Chondrocyte (in vitro differentiated cells): ENCODE data around the gene PDXP. TPM values are rescaled to one million over a fixed set of nuclear protein-coding genes. Genes with fewer than 3 reads are reported as not detected.

Source experiments
- DNase-seq: peaks from one replicate; pipeline ENCODE4 v3.0.0; 2021; ENCODE audit warnings: mixed read lengths, low spot score
- H3K27ac Mint-ChIP-seq: one replicate; pipeline ENCODE4 v1.8.0; 2021; ENCODE audit warnings: mild to moderate bottlenecking, moderate library complexity, mixed read lengths; ENCODE audit not compliant: unreplicated experiment
- H3K27me3 Mint-ChIP-seq: 2 replicates; pipeline ENCODE4 v1.8.0; 2021; ENCODE audit warnings: low read depth, mixed read lengths
- H3K36me3 Mint-ChIP-seq: 2 replicates; pipeline ENCODE4 v1.8.0; 2021; ENCODE audit warnings: low read depth, mixed read lengths
- H3K4me1 Mint-ChIP-seq: 2 replicates; pipeline ENCODE4 v1.8.0; 2021; ENCODE audit warnings: low read depth, mild to moderate bottlenecking, mixed read lengths
- H3K4me3 Mint-ChIP-seq: one replicate; pipeline ENCODE4 v1.8.0; 2021; ENCODE audit warnings: mild to moderate bottlenecking, moderate library complexity, mixed read lengths; ENCODE audit not compliant: unreplicated experiment
- H3K9me3 Mint-ChIP-seq: 2 replicates; pipeline ENCODE4 v1.8.0; 2021; ENCODE audit warnings: low read depth, mixed read lengths
- CTCF ChIP-seq: fragments of 200-600 bp; sonication (generic); IDR thresholded peaks from 2 replicates; pipeline ENCODE4 v1.5.0; 2021; ENCODE audit warnings: antibody characterized with exemption, mild to moderate bottlenecking, moderate library complexity
- total RNA-seq: library from RNA; stranded (reverse); gene quantifications from 3 replicates; pipeline ENCODE4 v1.2.1, GENCODE V29; 2021

Gene PDXP
- total RNA-seq, 1 donor from 2014 or later = 14.8 TPM

GRCh38 chr22:37715760-37716159 lies 57.2 kb downstream of the PDXP start:
- no peak for TF ChIP-seq CTCF
- no peak for DNase-seq
- Mint-ChIP-seq H3K27ac (no peak overlapping the region), H3K27me3 (no peaks in the 10 kb centered on the region), H3K9me3 (no peaks in the 10 kb centered on the region), H3K36me3 (no peaks in the 10 kb centered on the region), H3K4me1 (no peaks in the 10 kb centered on the region), H3K4me3 (no peak overlapping the region)

Other genes starting within 250 kb of the PDXP start
- 0.65 to 1.2 TPM (median 1.1 TPM) in 3 replicates for gene ELFN2, start 231.2 kb upstream of the PDXP start, total RNA-seq
- gene MFNG, start 172.3 kb upstream of the PDXP start, total RNA-seq = 1.1 to 2.1 TPM (median 1.2 TPM) in 3 replicates
- 7.0 to 14.2 TPM (median 13.5 TPM) in 3 replicates for gene CARD10, start 139.3 kb upstream of the PDXP start, total RNA-seq
- gene CDC42EP1, start 98.2 kb upstream of the PDXP start, total RNA-seq = 155 to 167 TPM (median 156 TPM) in 3 replicates
- not detected in 3 replicates for gene LGALS2, start 78.6 kb upstream of the PDXP start, total RNA-seq
- gene GGA1, start 49.9 kb upstream of the PDXP start, total RNA-seq = 32.0 to 35.9 TPM (median 34.8 TPM) in 3 replicates
- 1.6 to 2.7 TPM (median 2.4 TPM) in 3 replicates for gene SH3BP1, start 19.1 kb upstream of the PDXP start, total RNA-seq
- gene LGALS1, start 16.9 kb downstream of the PDXP start, total RNA-seq = 1,066 to 2,807 TPM (median 2,760 TPM) in 3 replicates
- gene NOL12, start 27.6 kb downstream of the PDXP start, total RNA-seq = 12.1 to 18.7 TPM (median 12.8 TPM) in 3 replicates
- 47.9 to 49.8 TPM (median 49.5 TPM) in 3 replicates for gene TRIOBP, start 38.3 kb downstream of the PDXP start, total RNA-seq
- gene GCAT, start 149.2 kb downstream of the PDXP start, total RNA-seq = 23.1 to 24.8 TPM (median 23.6 TPM) in 3 replicates
- gene GALR3, start 164.7 kb downstream of the PDXP start, total RNA-seq = 0.37 to 0.41 TPM in 2 of 3 replicates, not detected in the other
- gene ANKRD54, start 185.6 kb downstream of the PDXP start, total RNA-seq = 17.6 to 17.8 TPM (median 17.7 TPM) in 3 replicates
- gene EIF3L, start 190.7 kb downstream of the PDXP start, total RNA-seq = 312 to 325 TPM (median 323 TPM) in 3 replicates
- 50.3 to 65.5 TPM (median 58.6 TPM) in 3 replicates for gene MICALL1, start 247.6 kb downstream of the PDXP start, total RNA-seq